Measurements from ENCODE around the gene PRKAG2.

DNA sequence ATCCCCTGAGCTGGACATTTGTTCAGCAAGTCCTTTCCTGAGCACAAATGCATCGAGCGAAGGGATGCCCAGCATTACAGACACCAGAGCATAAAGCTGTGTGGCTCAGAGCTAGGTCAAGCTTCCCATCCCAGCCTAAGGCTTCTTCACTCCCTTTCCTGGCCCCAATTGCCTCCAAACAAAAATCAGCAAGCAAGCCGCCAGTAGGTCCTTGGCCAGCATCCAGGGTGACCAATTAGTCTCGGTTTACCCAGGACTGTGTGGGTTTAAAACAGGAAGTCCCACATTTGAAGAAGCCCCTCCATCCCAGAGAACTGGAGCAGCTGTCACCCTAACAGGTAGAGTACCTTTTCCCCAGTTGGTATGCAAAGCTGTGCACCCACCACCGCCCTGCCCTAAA lies 51.2 kb downstream of the PRKAG2 start:
- TF ChIP-seq POLR2A (IDR thresholded peaks at IDR 0.05; ENCODE audit: low read depth, low read length) (no peak), POLR2AphosphoS5 (IDR thresholded peaks at IDR 0.05; ENCODE audit: low read depth, low read length) (no peak), POU2F2 (IDR thresholded peaks at IDR 0.05; ENCODE audit: low read depth, low read length) (no peak), TAF1 (IDR thresholded peaks at IDR 0.05; ENCODE audit: low read depth, low read length) (no peak)

Data from GM12891 (cell line).